ENCODE measurements around the gene POM121.

GRCh38 chr7:72925546-72926120, 738 bp downstream of the POM121 start:
- TF ChIP-seq MAX (IDR thresholded peaks at IDR 0.05; ENCODE audit: insufficient read depth, insufficient read length) (no peak), CTCF (IDR thresholded peaks at IDR 0.05; ENCODE audit: extremely low read depth in 1 of 2, insufficient read depth in 1 of 2, low read depth in 1 of 2, low read length in 2 of 2) (no peak), GATA2 (IDR thresholded peaks at IDR 0.05; ENCODE audit: insufficient read depth, insufficient read length, low read depth, low read length) (no peak), EZH2 (IDR thresholded peaks at IDR 0.05; ENCODE audit: borderline replicate concordance, low read depth, low read length, severe bottlenecking) (no peak), MYC (IDR thresholded peaks at IDR 0.05; ENCODE audit: low read depth, low read length) (no peak), POLR2A (IDR thresholded peaks at IDR 0.05; ENCODE audit: low read depth, low read length) (no peak)
